ENCODE measurements around the gene UBE2G1. TPM values are rescaled to one million over a fixed set of nuclear protein-coding genes. Genes with fewer than 3 reads are reported as not detected.
"Not testable (repeated sequence)": the region's sequence is repeated elsewhere in the genome, so short reads cannot be mapped to it uniquely, and the experiment has no call there.

Gene UBE2G1
- total RNA-seq, 1 experiment from 2014 or later, result 28.8 TPM

DNA sequence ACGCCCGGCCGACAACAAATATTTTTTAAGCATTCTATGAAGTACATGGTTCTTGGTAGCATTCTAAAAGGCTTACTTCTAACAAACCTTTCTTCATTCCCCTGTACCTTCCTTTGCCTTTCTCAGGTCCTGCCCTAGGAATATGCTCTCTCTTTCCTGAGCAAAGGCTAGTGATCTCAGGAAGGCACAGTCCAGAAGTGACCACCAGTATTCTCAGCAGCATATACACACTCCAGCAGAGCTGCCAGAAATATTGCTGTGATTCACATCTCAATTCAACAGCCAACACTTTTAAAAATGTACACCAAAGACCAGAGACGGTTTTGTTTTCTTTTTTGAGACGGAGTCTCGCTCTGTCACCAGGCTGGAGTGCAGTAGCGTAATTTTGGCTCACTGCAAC lies 61.3 kb downstream of the UBE2G1 start:
- no peak for DNase-seq (ENCODE audit: low spot score)

DNA sequence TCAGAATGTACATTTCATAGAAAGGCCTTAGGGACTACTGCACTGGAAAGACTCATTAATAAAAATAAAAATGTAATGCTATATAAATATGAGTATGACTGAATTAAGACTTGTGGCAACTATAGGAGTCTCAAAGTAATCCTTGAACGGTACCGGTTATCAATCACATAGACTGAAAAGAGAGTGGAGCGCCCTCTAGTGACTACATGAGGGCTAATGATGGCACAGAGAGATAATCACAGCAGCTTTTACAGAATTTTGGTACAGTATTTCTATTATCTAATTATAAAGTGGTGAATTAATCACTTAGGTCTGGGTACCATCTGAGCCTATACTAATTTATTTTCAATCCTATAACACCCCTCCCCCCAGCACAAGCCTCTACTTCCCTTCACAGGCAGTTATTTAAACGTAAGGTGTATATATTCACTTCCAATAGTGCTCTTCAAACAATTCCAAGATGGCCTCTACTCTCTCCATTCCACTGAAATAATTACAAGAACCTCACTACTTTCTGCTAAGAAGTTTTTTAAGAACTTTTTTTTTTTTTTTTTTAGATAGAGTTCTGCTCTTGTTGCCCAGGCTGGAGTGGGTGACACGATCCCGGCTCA lies 62.0 kb downstream of the UBE2G1 start:
- peak; percentile 64 for DNase-seq (ENCODE audit: low spot score)

DNA sequence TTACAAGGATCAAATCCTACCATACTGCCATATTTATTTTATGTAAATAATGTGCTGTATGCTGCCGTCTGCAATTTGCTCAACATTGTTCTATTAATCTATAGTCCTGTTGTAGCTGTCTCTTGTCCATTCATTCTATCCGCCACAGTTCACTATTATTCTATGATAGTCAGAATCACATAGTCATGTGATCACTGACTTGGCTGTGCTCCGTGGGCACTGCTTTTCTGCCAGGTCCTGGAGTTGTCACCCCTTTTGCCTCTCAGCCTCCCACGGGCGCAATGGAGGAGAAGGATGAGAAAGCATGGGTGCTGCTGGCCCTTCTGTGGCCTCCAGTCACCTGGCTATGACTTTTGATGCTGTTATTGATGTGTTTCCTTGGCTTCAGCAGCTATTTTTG lies 65.4 kb downstream of the UBE2G1 start:
- DNase-seq (ENCODE audit: low spot score), result no peak

DNA sequence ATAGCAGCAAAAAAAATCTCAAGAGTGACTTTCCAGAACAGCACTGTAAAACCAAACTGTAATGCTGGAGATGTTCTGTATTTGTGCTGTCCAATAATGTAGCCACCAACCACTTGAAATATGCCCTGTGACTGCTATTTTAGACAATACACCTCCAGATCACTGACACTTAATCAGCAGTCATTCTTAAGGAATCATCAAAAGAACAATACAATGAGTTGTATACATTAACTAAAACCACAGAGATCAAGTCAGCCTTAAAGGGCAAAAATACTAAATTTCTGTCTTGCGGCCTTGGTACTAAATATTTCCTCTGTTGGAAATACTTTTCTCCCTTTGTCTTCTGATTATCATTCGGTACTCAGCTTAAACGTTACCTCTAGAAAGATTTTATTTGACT lies 69.1 kb downstream of the UBE2G1 start:
- no peak for DNase-seq (ENCODE audit: low spot score)

DNA sequence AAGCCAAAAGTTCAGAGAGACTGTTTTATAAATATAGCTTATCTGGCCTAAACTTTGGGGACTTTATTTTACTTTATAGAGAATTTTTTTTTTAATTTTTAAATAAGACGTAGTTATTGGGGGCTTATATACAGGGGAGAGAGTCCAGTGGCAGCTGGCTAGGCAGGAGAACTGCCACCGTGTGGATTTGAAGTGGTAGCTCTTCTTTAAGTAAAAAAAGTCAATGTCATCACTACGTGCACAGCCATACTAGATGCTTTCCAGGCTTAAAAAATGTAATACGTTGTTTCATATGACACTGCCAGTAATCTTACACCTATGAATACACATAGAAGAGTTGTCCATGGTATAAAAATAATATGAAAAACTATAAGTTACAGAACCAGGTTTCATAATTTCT lies 70.8 kb downstream of the UBE2G1 start:
- DNase-seq (ENCODE audit: low spot score), result no peak

DNA sequence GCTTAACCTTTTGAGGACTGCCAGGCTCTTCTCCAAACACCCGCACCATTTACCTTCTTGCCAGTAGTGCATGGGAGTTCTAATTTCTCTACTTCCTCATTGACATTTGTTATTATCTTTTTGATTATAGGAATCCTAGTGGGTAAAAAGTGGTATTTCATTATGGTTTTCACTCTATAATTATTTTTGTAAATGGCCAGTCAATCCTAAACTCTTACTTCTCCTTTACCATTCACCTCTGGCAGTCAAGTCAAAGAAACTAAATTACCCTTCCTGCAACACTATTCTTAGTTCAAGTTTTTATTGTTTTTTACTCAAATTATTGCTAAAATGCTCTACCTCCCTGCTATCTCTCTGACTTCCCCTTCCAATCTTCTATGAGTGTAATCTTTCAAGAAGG lies 72.9 kb downstream of the UBE2G1 start:
- DNase-seq (ENCODE audit: low spot score), result no peak

DNA sequence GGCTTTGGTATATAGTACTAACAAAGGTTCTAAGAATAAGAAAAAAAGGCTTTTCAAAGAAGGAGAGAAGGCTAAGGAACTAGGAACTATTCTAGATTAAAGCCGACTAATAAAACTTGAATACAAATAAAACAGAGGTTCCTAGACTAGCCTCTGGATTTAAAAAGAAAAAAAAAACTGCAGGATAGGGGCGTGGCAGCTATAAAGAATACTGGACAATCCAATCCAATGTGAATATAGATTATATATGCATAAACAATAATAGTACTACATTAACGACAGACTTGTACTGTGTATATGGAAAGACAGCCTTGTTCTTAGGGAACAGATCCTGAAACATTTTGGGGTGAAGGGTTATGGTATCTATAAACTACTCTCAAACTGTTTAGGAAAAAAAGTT lies 78.8 kb downstream of the UBE2G1 start:
- no peak for DNase-seq (ENCODE audit: low spot score)

DNA sequence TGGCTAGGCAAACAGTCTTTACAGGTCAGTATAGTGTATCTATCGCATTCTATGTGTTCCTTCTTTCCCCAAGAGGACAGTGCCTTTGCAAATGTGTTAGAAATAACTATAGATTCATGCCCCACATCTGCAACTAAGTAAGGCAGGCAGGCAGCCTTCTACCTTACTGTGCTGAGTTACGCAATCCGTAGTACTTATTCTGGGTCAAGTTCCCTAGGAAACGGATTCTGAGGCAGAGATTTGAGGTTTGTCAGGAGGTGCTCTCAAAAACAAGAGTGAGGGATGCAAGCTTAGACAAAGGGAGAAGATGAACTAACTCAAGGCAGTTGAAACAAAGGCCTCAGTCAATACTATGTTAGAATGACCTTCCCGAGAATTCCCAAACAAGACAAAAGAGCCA lies 90.0 kb downstream of the UBE2G1 start:
- DNase-seq (ENCODE audit: low spot score), result no peak

DNA sequence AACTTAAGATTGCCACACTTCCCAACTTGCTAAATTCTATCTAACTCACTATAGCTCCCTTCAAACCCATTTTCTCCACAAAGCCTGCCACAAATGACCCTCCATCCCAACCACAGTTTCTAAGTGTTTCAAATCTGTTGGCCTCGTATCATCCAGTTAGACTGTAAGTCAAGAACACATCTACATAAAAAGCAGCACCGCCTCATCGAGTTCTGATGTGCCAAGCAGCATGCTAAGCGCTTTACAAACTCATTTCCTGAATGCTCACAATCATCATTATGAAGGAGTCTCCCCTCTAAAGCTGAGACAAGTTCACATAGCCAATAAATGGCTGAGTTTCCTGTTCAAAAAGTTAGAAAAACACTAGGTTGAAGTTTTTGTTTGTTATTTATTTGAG lies 93.5 kb downstream of the UBE2G1 start:
- DNase-seq (ENCODE audit: low spot score), result no peak

DNA sequence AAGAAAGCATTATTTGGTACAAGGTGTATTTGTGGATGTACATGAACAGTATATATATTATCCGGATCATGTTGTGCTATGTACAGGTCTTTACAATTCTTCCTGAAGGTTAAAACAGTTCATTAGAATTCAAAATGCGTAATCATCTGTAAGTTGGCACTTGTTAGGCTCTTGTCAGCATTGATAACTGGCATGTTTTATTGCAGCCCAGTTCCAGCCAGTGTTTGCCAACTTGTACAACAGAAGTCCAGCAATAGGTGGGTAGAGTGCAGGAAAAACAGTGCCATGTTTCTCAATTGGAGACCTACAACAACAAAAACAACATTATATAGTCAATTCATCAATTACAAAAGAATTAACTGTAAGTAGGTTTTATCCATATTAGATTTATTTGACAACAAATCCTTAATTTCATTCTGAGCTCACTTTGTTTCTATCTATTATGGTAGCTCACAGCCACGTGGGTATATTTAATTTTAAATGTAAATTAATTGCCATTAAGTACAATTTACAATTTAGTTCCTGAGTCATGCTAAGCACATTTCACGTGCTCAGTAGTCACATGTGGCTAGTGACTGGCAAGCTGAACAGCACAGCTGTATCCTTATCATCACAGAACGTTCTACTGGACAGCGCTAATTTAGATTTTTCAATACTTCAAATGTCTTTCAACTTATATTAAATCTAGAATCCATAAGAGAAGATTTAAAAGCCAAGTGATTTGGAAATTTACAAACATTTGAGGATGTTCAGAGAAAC lies 94.1 kb downstream of the UBE2G1 start:
- no peak for DNase-seq (ENCODE audit: low spot score)

DNA sequence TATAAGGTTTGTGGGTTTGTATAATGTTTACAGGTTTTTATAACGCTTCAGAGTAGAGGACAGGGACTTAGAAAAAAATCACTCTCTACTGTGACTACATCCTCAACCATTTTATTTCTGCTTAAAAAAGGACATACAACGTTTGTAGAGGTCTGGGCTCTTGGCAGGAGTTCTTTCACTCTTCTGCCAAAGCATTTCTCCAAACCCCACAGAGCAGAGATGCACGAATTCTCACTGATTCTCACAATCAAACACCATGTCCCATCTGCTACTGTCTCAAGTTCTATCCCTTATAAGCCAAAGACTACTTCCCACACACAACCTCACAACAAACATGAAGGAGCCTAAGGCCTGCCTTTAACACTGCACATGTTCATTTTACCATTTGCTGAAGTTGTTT lies 95.7 kb downstream of the UBE2G1 start:
- DNase-seq (ENCODE audit: low spot score), result no peak

DNA sequence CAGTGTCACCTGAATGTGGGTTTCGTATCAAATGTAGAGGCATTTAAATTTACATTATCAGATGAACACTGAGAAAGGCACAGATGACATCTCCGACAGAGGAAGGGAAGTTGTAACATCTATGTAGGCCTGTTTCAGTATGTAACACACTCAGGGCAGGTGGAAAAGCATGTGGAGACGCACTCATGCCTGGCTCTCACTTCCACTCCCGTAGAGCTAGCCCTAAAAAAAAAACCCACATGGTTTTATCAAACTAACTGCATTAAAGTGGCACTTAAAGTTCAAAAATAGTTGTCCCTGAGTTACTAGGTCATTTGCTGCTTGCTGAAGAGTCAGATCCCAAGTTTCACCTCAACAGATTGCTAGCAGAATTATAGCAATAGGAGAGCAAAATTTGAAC lies 96.6 kb downstream of the UBE2G1 start:
- no peak for DNase-seq (ENCODE audit: low spot score)

DNA sequence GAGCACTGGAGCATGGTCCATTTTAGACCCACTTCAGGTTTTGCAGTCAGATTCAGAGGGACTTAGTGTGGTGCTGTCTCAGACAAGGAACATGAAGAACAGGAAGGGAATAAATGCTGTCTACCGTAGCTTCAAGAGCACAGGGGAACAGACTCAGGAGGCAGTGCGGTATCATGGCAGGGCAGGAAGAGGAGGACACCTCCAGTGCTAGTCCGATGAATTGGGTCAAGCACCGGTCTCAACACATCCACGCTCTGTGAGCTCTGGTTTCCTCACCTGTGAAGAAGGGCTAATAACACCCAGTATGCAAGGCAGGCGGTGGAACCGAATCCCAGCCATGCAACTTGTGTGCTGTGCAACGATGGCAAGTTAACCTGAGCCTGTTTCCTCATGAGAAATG lies 99.1 kb downstream of the UBE2G1 start:
- DNase-seq (ENCODE audit: low spot score), result no peak

DNA sequence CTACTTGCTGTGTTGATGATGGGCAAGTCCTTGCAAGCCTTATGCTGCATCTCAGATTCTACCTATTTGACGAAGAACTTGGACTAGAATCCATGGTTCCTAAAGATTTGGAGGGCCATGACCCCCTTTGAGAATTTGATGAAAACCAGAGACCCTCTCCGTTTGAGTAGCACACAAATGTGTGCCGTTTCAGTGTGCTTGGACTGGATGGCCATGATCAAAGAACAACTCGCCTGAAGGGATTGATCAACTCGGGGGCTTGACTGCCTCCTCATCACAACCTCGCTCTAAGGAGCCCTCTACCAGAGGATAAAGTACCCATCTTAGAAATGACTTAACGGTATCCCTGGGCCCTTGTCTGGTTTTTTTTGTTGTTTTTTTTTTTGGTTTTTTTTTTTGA lies 99.9 kb downstream of the UBE2G1 start:
- DNase-seq (ENCODE audit: low spot score), result no peak

DNA sequence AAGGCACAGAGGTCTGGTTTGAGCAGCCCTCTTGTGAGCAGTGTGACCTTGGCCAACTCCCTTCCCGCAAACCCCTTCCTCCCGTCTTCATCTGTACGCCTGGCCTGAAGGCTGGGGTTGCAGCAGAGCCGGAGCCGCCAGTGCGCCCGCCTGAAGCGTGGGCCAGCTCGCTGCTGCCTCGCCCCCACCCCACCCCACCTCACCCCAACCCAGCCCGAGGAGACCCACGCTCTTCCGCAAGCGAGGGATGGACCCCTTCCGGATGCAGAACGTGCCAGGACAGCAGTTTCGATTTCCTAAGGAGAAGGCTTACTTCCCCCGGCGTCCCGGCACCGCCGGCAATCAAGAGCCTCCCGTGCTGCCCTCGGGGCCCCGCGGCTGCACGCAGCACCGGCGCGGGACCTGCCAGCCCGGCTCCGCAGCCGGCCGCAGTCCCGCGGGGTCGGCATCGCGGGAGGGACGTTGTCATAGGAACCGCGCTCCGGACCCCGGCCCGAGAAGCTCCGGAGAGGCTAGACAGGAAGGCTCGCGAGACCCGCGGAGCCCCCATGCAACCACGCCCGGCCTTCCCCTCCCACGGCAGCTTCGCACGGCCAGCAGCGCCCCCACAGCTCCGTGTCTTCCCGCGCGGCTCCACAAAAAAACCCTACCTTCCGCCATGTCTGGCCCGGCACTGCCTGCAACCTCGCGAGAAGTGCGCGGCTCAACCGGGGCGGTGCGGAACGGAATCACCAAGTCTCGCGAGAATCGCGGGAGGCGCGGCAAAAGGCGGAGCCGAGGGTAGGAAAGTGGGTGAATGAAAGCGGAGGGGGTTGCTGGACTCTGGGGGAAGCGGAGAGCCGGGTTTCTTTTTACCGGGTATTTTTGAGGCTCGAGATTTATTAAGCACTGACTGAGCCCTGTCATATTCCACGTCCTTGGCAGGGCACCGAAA lies 102.9 kb downstream of the UBE2G1 start, which contains the start of gene ANKFY1:
Gene ANKFY1 (minus strand): TSS at position 698 of the 934 bp plus-strand sequence. CDS start 38 bp downstream, at position 660.
- peak; percentile 86 for DNase-seq (ENCODE audit: low spot score)

DNA sequence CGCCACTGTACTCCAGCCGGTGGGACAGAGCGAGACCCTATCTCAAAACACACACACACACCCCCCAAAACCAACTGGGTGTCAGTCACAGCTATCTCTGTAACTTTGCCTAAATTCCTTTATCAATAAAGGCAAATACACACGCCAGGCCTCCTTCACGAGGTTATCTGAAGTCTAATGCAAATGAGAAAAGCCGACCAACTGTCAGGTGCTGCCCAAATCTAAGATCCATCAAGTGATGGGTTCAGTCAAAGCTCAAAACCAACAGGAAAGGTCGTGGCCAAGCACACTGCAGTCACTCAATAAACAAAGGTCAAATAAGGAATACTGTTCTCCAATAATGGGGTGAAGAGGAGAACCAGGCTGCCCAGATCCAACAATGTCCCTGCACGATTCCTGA lies 103.8 kb downstream of the UBE2G1 start:
- no peak for DNase-seq (ENCODE audit: low spot score)

DNA sequence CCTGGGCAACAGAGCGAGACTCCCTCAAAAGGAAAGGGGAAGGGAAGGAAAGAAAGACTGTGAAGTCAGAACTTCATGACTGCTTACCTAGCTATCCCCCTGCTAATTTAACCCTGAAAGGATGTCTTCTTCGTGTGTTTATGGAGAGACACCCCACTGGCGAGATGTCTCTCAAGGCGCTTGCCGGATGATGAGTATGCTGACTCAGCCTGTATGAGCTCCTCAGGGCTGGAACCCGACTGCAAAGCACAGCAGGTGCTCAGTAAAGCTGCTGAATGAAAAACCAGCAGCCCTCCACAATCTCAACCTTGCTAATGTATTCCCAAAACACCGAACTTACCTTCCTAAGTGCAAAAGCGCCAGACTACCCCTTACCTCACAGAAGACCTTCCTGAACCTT lies 105.0 kb downstream of the UBE2G1 start:
- no peak for DNase-seq (ENCODE audit: low spot score)

DNA sequence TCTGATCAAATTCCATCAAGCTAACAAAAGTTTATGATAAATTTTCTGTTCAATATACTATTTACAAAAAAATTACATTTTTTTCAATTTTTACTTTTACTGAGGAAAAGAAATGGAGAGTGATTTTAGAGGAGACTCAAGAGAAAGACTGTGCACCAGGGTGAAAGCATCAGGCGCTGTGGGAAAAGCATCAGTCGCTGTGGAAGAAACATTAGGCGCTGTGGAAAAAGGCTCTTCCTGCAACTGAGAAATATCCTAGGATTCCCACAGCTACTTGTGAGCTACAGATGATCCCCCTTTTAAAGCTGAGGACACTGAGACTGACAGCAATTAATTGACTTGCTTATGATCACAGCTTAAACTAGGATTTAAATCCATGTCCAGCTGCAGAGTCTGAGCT lies 107.6 kb downstream of the UBE2G1 start:
- no peak for DNase-seq (ENCODE audit: low spot score)

DNA sequence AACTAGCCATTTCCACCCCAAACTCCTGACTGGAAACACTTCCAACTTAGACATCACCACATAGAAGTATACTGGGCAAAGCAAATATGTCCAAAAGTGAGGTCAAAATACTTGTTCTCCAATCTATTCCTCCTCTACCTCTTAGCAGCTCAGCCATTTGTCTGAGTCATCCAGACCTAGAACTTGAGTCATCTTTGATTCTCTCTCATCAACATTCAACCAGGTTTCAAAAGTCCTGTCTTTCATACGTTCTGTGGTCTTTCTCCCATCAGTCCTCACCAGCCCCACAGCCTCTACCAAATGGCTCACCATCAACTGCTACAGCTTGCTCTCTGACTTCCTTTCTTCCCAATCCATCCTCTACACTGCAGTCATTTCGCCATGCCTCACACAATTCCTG lies 109.5 kb downstream of the UBE2G1 start:
- no peak for DNase-seq (ENCODE audit: low spot score)

DNA sequence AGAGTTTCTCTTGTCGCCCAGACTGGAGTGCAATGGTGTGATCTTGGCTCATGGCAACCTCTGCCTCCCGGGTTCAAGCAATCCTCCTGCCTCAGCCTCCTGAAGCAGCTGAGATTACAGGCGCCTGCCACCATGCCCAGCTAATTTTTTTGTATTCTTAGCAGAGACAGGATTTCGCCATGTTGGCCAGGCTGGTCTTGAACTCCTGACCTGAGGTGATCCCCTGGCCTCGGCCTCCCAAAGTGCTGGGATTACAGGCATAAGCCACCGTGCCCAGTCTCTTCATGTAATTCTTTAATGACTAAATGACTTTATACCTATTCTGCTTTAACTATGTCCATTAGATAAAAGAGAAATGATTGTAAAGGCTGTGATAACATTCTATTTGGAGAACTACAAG lies 111.2 kb downstream of the UBE2G1 start:
- DNase-seq (ENCODE audit: low spot score), result not testable (repeated sequence)

DNA sequence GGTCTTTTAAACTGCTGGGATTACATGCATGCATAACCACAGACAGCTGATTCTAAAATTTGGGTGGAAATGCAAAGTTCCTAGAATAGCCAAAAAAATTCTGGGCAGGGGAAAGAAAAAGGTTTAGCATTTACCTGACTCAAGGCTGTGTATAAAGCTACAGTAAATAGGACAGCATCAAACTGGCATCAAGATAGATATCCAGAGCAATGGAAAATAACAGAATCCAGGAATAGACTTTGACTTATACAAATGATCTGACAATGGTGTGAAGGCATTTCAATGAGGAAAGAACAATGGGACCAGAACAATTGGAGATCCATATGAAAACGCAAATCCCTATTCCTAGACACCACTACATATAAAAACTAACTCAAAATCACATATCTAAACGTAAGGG lies 115.6 kb downstream of the UBE2G1 start:
- no peak for DNase-seq (ENCODE audit: low spot score)

DNA sequence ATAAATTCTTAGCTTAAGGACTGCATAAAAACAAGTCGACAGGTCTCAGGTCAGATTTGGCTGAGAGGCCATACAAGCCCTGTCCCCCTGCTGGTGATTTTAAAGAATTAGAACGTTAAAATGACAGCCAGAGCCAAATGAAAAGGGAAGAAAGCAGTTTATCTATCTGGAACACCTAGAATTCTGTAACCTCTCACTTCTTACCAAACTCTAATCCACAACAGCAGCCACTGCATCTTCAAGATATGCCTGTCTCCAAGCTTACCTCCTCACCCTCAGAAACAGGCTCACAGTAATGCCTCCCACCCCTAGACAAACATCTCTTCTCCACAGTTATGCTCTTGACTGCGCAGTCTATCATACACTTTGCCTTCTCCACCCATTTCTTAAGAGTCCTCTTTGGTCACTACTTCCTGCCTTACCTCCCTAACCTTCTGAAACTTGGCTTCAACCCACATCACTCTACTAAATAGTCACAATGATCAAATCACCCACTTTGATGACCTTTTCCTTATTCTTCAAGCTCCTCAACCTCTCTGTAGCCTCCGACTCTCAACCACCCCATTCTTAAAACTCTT lies 116.9 kb downstream of the UBE2G1 start:
- DNase-seq (ENCODE audit: low spot score), result peak; percentile 38

Measured in HT-29 (cell line).